ENCODE results near the gene GJB1. TPM values are rescaled to one million over a fixed set of nuclear protein-coding genes. Genes with fewer than 3 reads are reported as not detected.
A peak's percentile ranks its signal among the peaks of the same experiment; 100 is the strongest.

Gene GJB1
- total and polyA plus RNA-seq, 8 donors: 0.21 to 6.6 (median 5.0) TPM

DNA sequence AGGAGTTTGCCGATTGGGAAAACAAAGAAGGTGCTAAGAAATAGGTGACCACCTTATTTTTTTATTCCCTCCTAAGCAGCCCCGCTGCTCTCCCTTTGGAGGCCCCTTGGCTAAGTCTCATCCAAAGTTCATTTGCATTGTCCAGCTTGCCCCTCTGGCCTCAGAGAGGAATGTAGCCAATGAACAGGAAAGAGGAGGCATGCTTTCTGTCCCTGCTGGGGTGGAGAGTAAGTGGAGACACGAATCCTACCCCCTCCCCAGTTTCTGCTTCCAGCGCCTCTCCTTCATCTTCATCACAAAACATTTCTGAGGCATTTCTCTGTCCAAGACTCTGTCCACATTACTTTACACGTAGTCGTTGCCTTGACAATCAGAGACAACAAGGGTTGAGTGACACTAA, 39.7 kb upstream of the GJB1 start:
- Histone ChIP-seq H3K36me3 (no peaks in the 10 kb centered on the region), H3K4me3 (no peak overlapping the region), H3K4me1 (peaks cover 0 to 4% of the 10 kb centered on the region in 2 donors), H3K9me3 (no peaks in the 10 kb centered on the region), H3K27me3 (no peaks in the 10 kb centered on the region), H3K27ac (peak overlapping the region; percentile 83 to 86)
- no peak for ATAC-seq
- intact Hi-C loops (cut with DNase I): no loop called here
- peak in 2 of 4 donors; percentile 39 to 55 for DNase-seq
- TF ChIP-seq, protein P1, sequence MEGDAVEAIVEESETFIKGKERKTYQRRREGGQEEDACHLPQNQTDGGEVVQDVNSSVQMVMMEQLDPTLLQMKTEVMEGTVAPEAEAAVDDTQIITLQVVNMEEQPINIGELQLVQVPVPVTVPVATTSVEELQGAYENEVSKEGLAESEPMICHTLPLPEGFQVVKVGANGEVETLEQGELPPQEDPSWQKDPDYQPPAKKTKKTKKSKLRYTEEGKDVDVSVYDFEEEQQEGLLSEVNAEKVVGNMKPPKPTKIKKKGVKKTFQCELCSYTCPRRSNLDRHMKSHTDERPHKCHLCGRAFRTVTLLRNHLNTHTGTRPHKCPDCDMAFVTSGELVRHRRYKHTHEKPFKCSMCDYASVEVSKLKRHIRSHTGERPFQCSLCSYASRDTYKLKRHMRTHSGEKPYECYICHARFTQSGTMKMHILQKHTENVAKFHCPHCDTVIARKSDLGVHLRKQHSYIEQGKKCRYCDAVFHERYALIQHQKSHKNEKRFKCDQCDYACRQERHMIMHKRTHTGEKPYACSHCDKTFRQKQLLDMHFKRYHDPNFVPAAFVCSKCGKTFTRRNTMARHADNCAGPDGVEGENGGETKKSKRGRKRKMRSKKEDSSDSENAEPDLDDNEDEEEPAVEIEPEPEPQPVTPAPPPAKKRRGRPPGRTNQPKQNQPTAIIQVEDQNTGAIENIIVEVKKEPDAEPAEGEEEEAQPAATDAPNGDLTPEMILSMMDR (IDR thresholded peaks at IDR 0.05): no peak

DNA sequence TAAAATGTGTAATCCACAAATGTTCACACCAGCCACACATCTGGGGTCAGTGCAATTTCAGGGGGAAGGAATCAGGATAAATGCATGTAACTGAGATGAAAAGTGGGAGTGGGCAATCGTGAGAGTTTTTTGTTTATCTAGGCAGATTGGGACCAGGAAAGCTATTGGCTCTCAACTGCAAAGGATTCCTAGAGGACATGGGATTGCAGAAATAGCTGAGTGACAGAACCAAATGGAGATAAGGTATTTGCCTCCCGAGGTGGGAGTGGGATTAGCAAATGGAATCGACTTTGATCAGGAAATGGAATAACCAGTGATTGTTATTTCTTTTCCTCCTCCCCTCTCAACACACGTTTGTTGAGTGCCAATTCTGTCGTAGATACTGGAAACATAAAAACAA, 38.9 kb upstream of the GJB1 start:
- ATAC-seq (no peak), DNase-seq (no peak)
- no peaks in the 10 kb centered on the region for H3K36me3 ChIP-seq
- intact Hi-C loops (cut with DNase I): no loop called here
- no peak overlapping the region for H3K27ac ChIP-seq
- no peaks in the 10 kb centered on the region for H3K9me3 ChIP-seq
- no peak overlapping the region for H3K4me3 ChIP-seq
- TF ChIP-seq, protein P1 (IDR thresholded peaks at IDR 0.05): no peak
- H3K4me1 ChIP-seq: peaks cover 0 to 4% of the 10 kb centered on the region in 2 donors
- H3K27me3 ChIP-seq: no peaks in the 10 kb centered on the region

DNA sequence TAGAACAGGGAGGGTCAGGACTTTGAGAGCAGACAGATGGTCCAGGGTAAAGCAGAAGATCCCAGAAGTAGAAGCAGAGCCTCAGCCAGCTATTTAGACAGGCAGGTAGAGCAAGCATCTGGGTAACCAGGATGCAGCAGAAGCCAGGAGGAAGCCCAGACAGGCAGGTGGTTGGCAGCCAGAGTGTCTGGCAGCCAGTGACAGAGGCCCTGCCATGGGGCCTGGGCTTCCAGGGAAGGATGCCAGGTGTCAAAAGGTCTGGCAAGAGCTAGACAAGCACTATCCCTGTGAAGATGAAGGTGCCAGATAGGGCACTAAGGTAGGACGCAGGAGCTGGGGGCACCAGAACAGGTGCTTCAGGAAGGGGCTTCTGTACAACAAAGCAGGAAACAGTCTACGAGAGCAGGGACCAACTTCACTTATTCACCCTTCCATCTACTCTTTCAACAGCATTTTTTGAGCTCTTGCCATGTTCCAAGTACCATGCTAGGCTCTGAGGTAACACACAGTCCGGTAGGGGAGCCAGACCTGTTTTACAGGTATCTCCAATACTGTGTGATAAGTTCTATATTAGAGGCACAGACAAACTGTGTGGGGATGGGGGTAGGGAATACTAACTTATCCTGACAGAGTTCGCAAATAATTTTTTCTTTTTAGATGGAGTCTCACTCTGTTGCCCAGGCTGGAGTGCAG, 38.1 kb upstream of the GJB1 start:
- H3K9me3 ChIP-seq: no peaks in the 10 kb centered on the region
- ATAC-seq (peak; percentile 7), DNase-seq (peak in 1 of 4 donors; percentile 42)
- no peaks in the 10 kb centered on the region for H3K36me3 ChIP-seq
- H3K27ac ChIP-seq: no peak overlapping the region
- no peaks in the 10 kb centered on the region for H3K27me3 ChIP-seq
- peaks cover 0 to 4% of the 10 kb centered on the region in 2 donors for H3K4me1 ChIP-seq
- intact Hi-C loops (cut with DNase I): no loop called here
- H3K4me3 ChIP-seq: no peak overlapping the region
- TF ChIP-seq, protein P1 (IDR thresholded peaks at IDR 0.05): no peak

DNA sequence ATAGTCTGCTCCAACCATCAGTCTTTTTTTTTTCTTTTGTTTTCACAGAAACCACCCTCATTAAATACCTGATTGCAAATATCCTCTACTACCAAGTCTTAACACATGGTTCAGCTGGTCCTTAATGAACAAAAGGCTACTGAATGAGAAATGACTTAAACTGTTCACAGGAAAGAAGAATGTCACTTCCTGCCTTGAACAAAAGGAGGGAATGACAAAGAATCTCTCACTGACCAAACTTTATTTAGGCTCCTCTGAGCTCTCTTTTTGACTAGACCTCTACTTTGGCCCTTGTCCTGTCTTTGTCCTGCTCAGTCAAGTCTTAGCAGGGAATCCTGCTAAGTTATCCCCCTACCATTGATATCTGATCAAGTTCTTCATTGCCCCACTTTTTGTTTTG, 31.8 kb upstream of the GJB1 start:
- H3K4me1 ChIP-seq: no peaks in the 10 kb centered on the region
- no peak overlapping the region for H3K27ac ChIP-seq
- ATAC-seq (no peak), DNase-seq (no peak)
- H3K4me3 ChIP-seq: no peak overlapping the region
- intact Hi-C loops (cut with DNase I): no loop called here
- TF ChIP-seq, protein P1 (IDR thresholded peaks at IDR 0.05): no peak
- H3K36me3 ChIP-seq: no peaks in the 10 kb centered on the region
- no peaks in the 10 kb centered on the region for H3K27me3 ChIP-seq
- no peaks in the 10 kb centered on the region for H3K9me3 ChIP-seq

DNA sequence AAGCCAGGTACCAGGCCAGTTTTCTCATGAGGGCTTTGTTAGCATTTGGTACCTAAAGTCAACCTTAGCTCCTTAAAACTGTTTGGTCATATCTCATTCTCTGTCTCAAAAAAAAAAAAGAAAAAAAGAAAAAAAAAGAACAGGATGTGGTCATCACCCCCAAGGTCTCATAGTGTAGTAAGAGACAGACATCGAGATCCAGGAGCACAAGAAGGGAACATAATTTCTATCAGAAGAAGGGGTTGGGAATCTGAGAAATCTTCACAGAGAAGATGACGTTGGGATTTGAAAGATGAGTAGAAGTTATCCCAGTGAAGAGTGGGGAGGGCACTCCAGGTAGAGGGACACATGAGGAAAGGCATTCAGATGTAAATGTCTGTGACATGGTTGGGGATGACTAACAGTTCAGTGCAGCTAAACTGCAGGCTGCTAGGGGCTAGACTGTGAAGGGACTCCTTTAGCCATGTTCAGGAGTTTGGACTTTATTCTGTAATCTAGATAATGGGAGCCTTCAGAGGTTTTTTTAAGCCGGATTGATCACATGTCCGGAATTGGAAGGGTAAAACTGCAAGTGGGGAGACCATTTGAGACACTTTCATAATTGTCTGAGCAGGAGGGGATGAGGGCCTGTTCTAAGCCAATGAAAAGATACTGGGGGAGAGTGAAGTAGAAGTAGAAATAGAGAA, 26.9 kb upstream of the GJB1 start:
- no peak overlapping the region for H3K27ac ChIP-seq
- no peaks in the 10 kb centered on the region for H3K27me3 ChIP-seq
- H3K4me3 ChIP-seq: peak overlapping the region in 1 of 2 donors; percentile 38
- no peaks in the 10 kb centered on the region for H3K36me3 ChIP-seq
- H3K4me1 ChIP-seq: no peaks in the 10 kb centered on the region
- TF ChIP-seq, protein P1 (IDR thresholded peaks at IDR 0.05): no peak
- no peaks in the 10 kb centered on the region for H3K9me3 ChIP-seq
- DNase-seq (no peak), ATAC-seq (no peak)
- intact Hi-C loops (cut with DNase I): no loop called here
